SJSA1 (cell line): Measurements from ENCODE around the gene GIMAP2. TPM values are rescaled to one million over a fixed set of nuclear protein-coding genes. Genes with fewer than 3 reads are reported as not detected.

Source experiments
- total RNA-seq: library from RNA; depleted of rRNA; stranded (reverse); fragments of >200 nt; shearing (Covaris generic); gene quantifications from 2 replicates; pipeline ENCODE4 v1.2.3, GENCODE V29; 2014; rRNA removed

Gene GIMAP2
- total RNA-seq, 1 experiment from 2014 or later: 0.76 TPM

Other genes with a start within 250 kb of the GIMAP2 start
- not detected in 2 replicates for gene GIMAP8, start 235.1 kb upstream of the GIMAP2 start, total RNA-seq
- gene GIMAP7, start 170.8 kb upstream of the GIMAP2 start, total RNA-seq: not detected in 2 replicates
- not detected in 2 replicates for gene GIMAP4, start 118.3 kb upstream of the GIMAP2 start, total RNA-seq
- not detected in 2 replicates for gene GIMAP6, start 53.3 kb upstream of the GIMAP2 start, total RNA-seq
- not detected in 2 replicates for gene GIMAP1, start 30.9 kb downstream of the GIMAP2 start, total RNA-seq
- gene GIMAP5, start 51.7 kb downstream of the GIMAP2 start, total RNA-seq: not detected in 2 replicates
- not detected in 2 replicates for gene TMEM176B, start 114.7 kb downstream of the GIMAP2 start, total RNA-seq
- not detected in 2 replicates for gene TMEM176A, start 115.1 kb downstream of the GIMAP2 start, total RNA-seq
- gene AOC1, start 166.8 kb downstream of the GIMAP2 start, total RNA-seq: not detected in 2 replicates